NCI-H2196 treated with DMSO at 0.1 percent for 48 hours (cell line): ENCODE measurements around the gene NCKAP1.
"Not testable (repeated sequence)": the region's sequence is repeated elsewhere in the genome, so short reads cannot be mapped to it uniquely, and the experiment has no call there.

Experiments
- DNase-seq: peaks from one replicate; lab custom pipeline; 2025; ENCODE audit not compliant: unreplicated experiment; lab: John Stamatoyannopoulos, UW

The NCKAP1 gene, protein sequence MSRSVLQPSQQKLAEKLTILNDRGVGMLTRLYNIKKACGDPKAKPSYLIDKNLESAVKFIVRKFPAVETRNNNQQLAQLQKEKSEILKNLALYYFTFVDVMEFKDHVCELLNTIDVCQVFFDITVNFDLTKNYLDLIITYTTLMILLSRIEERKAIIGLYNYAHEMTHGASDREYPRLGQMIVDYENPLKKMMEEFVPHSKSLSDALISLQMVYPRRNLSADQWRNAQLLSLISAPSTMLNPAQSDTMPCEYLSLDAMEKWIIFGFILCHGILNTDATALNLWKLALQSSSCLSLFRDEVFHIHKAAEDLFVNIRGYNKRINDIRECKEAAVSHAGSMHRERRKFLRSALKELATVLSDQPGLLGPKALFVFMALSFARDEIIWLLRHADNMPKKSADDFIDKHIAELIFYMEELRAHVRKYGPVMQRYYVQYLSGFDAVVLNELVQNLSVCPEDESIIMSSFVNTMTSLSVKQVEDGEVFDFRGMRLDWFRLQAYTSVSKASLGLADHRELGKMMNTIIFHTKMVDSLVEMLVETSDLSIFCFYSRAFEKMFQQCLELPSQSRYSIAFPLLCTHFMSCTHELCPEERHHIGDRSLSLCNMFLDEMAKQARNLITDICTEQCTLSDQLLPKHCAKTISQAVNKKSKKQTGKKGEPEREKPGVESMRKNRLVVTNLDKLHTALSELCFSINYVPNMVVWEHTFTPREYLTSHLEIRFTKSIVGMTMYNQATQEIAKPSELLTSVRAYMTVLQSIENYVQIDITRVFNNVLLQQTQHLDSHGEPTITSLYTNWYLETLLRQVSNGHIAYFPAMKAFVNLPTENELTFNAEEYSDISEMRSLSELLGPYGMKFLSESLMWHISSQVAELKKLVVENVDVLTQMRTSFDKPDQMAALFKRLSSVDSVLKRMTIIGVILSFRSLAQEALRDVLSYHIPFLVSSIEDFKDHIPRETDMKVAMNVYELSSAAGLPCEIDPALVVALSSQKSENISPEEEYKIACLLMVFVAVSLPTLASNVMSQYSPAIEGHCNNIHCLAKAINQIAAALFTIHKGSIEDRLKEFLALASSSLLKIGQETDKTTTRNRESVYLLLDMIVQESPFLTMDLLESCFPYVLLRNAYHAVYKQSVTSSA

DNA sequence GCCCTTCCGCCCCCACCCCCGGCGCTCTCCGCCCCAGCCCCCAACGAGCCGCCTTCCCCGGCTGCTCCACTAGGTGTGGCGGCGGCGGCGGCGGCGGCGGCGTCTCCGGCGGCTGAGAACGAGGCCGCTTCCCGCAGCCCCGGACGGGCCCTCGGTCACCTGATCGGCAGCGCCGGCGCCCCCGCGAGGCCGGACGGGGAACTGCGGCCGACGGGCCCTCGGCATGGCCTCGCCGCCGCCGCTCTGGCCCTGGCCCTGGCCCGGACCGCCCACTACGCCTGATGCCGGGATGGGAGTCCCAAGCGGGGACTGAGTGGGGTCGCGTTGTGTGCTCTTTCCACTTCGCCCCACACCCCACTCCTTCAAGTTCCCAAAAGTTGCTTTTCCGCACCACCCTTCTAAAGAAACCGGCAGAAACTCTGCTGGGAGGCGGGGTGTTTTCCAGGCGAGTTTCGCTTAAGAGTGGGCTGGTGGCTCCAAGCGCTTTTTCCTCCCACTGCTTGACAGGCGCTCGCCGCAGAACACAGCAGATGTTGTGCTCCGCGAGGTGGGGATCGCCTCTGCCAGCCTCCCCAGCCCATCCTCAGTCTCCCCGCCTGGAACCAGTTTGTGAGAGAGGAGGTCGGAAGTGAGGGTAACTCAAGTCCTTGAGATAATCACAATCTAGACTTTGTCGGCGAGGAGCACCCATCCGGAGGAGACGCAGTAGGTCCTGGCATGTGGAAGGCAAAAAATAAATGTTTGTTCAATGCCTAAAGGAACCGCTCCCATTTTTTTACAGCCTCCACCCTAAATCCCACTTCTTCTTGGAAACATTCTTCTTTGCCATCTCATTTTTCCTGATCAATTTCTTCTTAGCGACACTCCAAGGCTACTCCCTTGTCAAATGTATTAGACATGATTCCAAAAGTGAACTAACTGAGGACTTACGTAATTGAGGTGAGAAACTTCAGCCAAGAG, at the start of gene NCKAP1:
Gene NCKAP1, minus strand, starts transcription at position 117 of the 960 bp plus-strand sequence. CDS start 358 bp downstream, outside the sequence.
- DNase-seq = peak; percentile 73

DNA sequence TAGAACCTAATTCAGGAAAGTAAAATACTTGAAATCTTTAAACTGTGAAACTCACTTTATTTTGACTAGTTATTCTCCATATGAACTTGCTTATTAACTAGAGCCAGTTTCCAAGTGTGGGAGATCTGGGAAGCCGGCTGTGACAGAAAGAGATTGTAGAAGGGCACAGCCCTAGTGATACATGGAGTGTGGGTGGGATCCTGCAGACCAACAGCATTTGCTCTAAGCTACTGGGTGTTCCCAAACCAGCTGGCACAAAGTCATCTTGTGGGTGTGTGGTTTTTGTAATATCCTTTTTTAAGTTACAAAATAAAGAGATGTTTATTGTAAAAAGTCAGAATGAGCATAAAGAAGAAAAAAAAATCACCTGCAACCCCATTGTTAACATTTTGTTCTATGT, 43.7 kb upstream of the NCKAP1 start:
- DNase-seq = no peak

DNA sequence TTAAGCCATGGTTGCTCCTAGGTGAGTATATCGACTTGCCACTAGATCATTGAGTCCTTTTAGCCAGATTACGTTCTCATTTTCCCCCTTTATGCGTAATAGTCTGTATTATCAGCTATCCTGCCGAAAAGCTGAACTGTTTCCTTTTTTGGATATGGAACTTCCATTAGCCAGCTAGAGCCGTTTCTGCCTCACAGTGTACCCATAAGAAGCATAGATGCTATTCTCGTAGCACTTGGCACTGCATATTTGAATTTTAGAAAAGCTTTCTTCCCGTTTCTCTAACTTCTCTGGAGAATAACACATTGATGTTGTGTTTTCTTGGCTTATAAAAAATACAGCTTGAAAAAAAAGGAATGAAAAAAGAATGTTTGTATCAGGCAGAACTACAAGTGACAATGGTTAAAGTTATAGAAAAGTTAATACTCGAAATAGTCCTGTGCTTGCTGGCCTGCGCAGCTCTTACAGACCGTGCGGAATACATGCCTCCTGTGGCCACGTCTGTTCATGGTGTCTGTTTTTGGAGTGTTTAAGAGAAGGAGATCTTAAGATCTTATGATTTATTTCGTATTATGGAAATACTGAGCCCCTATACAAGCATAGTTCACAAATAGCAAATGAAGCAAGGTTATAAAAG, 41.0 kb upstream of the NCKAP1 start:
- DNase-seq = no peak

DNA sequence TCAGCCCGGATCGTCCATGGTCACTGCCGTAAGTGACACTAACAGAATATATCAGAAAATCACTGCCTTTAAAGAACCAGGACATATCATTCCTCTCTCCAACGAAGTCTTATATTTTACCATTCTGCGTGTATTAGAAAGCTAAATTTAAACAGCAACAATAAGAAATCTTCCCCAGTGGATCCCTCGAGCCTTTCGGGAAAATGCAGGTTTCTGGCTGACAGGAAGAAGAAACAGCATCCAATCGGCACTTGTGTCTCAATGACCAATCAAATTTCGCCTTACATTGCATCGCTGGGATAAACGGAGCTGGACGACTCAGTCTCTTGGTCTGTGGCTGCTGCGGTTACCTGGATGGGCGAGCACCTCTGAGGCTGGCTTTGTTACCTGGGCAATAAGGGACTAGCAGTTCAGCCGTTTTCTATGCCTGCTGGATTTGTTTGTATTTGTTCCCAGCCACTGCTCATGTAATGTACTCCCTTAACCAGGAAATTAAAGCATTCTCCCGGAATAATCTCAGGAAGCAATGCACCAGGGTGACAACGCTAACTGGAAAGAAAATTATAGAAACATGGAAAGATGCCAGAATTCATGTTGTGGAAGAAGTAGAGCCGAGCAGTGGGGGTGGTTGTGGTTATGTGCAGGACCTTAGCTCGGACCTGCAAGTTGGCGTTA, 40.3 kb upstream of the NCKAP1 start, which contains the start of gene DUSP19:
Gene DUSP19, plus strand, starts transcription at position 284 of the 675 bp plus-strand sequence. Its CDS starts 187 bp downstream, at position 471.
- peak; percentile 84 for DNase-seq

DNA sequence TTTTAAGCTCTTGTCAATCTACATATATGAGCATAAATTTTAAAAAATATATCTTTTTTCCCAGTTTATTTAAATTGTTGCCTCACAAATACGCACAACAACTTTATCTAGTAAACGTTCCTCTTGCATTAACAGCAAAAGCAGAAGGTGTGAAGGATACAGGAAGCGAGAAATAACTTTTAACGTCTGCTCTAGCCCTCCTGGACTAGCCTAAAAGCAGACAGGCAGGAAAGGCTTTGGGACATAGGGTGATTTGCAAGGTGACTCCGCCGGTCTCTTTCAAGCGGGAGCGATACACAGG, 39.9 kb upstream of the NCKAP1 start:
- no peak for DNase-seq

DNA sequence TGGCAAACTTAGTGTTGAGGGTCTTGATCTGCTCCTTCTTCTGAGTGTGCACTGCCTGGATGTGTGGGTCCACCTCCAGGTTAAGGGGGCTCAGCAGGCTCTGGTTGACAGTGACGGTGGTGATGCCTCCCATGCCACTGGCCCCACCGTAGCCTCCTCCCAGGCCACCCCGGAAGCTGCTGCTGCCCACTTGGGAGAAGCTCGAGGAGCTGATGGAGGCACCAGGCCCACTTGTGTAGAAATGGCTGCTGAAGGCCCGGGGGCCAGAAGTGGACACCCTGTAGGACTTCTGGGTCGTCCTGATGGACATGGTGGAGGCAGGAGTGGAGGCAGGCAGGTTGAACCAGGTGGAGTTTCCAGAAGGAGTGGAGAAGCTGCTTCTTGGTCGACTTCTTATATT, 33.9 kb upstream of the NCKAP1 start:
- no peak for DNase-seq

DNA sequence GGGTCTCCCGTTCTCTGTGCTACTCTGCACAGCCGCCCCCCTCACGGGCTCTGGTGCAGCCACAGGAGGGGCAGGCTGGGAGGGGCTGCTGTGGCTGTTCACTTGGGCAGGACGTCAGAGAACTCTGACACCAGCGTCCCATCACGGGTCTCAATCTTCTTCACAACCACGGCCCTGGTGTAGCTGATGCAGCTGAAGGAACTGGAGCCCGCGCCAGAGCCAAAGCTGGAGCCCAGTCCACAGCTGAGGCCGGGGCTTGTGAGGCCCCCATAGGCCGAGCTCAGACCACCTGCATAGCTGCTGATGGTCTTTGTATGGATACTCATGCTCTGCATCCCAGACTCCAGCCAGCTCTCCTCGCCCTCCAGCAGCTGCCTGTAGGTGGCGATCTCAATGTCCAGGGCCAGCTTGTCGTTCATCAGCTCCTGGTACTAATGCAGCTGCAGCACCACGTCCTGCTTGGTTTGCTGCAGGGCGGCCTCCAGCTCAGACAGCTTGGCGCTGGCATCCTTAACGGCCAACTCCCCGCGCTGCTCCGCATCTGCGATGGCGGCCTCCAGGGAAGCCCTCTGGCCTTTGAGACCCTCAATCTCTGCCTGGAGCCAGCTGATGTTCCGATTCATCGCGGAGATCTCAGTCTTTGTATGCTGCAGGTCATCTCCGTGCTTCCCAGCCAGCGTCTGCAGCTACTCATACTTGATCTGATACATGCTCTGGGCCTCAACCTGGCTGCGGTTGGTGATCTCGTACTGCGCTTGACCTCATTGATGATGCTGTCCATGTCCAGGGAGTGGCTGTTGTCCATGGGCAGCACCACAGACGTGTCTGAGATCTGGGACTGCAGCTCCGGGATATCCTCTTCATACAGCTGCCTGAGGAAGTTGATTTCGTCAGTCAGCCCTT, 32.9 kb upstream of the NCKAP1 start:
- no peak for DNase-seq

DNA sequence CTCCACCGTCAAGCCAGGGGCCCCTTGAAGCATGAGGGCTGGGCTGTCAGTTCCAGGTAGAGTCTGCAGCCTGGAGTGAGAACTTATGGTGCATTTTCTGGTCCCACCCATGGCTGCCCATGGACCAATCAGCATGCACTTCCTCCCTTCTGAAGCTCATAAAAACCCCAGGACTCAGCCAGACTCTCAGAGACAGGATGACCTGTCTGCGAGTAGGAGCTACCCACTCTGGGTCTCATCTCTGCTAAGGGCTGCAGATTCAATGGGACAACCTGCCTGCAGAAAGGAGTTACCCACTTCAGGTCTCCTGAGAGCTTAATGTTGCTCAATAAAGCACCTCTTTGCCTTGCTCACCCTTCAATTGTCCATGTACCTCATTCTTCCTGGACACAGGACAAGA, 30.9 kb upstream of the NCKAP1 start:
- no peak for DNase-seq

DNA sequence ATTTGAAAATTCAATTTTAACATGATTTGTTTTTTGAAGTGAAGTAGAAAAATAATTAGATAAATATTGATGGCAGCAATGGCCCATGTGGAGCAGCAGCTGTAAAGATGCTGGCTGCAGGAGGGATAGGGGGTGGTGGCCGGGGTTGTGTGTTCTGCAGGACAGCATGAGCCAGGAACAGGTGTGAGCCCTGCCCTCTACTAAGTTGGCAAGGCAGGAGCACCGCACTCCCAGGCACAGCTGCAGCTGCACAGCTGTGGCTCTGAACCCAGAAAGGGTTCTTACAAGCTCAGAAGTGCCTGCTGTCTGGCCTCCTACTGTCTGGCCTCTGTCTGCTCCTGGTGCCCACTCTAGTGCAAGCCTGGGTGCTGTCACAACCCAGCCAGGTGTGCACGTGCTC, 30.3 kb upstream of the NCKAP1 start:
- DNase-seq = no peak

DNA sequence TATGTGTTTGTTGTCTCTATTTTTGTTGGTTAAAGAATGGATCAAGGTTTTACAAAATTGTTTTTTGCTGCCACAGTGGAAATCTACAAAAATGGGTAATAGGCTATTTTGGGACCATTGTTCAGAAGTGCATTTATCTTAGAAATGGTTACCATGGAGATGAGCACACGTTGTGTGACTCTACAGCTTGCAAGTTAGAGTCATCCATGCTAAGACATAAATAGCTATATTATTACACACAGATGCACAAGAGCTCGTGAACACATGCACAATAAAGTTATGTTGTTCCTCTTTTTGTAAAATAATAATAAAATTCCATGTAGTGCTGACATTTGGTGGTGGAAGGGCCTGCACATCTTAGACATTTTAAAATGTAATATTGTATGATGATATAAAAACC, 24.8 kb upstream of the NCKAP1 start:
- DNase-seq = no peak

DNA sequence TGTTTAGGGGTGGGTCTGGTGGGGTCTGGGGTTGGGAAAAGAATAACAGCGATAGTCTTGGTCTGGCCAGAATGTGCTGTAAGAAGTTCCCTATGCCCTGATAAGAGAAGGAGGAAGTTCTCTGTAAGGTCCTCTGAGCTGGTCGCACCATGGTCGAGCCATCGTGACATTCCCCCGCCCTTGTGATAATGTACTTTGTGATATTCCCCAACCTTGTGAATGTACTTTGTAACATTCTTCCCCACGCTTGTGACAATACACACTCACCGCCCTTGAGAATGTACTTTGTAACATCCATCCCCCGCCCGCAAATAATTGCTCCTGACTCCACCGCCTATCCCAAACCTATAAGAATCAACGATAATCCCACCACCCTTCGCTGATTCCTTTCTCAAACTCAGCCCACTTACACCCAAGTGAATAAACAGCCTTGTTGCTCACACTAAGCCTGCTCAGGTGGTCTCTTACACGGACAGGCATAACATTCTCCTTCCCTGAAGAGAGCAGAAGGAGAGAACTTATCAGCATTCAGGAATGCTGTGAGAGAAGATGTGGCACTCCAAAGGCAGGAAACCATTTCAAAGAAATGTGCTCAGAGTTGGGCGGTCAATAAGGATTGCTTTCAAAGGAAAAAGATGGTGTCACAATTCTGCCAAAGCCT, 22.4 kb upstream of the NCKAP1 start:
- no peak for DNase-seq

DNA sequence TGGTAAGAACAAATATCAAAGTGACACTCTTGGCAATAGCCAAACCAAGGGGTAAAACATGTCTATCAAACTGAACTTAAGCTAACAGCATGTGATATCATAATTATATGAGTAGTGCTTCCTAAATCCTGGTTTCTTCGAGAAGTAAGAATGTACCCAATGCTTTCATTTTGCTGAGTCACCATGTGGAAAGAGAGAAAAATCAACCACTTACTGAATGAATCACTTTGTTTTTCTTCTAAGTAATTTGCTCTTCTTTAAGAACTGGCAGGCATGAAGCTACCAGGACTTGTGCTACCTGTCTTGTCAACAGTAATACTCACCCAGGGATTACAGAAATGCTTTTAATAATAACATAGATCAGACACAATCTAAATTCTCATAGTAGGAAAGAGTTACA, 21.3 kb upstream of the NCKAP1 start:
- DNase-seq = no peak

DNA sequence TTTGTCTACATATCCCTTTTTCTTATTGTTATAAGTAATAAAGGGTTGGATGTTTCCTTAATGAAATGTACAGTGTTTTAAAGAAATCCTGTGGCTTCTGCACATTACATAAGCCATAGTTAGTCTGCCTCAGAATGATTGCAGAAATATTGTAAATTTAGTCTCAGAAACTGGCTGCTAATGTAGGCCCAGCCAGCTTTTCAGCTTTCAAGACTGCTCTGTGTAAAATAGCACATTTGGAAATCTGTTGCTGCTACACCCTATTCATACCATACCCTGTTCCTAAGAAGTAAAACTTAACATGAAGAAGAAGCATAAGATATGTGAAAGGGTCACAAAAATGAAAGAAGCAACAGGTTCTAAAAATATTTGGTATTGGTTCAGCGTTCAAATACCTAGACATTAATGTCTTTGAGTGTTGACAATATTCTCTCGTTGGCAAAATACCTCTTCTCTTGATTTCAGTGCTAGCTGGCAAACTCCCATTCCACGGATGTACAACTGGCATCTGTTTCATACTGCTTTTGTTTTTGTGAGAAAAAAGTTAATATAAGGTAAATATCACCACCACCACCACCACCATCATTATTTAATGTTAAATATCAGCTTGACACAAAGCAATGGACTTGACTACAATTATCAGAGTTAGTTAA, 19.2 kb upstream of the NCKAP1 start:
- DNase-seq = no peak

DNA sequence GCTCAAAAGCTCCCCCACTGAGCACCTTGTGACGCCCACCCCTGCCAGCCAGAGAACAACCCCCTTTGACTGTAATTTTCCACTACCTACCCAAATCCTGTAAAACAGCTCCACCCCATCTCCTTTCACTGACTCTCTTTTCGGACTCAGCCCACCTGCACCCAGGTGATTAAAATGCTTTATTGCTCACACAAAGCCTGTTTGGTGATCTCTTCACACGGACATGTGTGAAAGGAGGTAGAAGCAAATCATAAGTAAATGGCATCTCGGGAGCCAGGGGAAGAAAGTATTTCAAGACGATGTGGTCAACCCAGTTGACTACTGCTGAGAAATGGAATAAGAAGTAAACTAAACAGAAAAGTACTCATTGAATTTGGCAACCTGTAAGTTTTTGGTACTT, 11.2 kb upstream of the NCKAP1 start:
- no peak for DNase-seq

DNA sequence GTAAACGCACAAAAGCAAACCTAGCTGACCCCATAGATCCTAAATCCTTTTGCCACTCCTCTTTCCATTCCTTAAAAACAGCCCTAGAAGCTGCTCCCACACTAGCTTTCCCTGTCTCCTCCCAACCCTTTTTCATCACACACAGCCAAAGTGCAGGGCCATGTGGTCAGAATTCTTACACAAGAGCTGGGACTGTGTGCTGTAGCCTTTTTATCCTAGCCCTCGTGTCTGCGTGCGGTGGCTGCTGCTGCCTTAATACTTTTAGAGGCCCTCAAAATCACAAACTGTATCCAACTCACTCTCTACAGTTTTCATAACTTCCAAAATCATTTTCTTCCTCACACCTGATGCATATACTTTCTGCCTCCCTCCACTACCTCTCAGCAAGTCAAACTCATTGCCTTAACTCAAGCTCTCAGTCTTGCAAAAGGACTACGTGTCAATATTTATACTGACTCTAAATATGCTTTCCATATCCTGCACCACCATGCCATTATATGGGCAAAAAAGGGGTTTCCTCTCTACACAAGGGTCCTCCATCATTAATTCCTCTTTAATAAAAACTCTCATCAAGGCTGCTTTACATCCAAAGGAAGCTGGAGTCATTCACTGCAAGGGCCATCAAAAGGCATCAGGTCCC, 9.3 kb upstream of the NCKAP1 start:
- not testable (repeated sequence) for DNase-seq

DNA sequence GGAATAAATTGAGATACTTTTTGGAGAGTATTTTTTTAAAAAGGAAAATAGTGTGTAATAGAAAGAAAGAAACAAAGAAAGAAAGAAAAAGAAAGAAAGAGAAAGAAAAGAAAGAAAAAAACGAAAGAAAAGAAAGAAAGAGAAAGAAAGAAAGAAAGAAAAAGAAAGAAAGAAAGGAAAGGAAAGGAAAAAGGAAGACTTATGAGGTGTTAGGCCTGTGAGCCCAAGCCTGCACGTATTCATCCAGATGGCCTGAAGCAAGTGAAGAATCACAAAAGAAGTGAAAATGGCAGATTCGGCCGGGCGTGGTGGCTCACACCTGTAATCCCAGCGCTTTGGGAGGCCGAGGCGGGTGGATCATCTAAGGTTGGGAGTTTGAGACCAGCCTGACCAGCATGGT, 5.3 kb upstream of the NCKAP1 start:
- DNase-seq = not testable (repeated sequence)

DNA sequence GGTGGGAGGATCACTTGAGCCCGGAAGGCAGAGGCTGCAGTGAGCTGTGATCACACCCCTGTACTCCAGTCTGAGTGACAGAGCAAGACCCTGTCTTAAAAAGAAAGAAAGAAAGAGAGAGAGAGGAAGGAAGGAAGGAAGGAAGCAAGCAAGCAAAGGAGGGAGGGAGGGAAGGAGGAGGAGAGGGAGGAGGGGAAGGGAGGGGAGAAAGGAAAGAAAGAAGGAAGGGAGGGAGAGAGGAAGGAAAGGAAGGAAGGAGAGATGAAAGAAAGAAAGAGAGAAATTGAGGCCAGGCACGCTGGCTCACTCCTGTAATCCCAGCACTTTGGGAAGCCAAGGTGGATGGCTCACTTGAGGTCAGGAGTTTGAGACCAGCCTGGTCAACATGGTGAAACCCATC, 2.3 kb upstream of the NCKAP1 start:
- no peak for DNase-seq
